GM19395 (cell line): ENCODE results near the gene RPL22.
A peak's percentile ranks its signal among the peaks of the same experiment; 100 is the strongest.

Experiments
- ATAC-seq: cut with Tn5 transposase; IDR thresholded peaks from one replicate; pipeline ENCODE4 v1.9.1; 2021; ENCODE audit warnings: mild to moderate bottlenecking, moderate library complexity; ENCODE audit not compliant: unreplicated experiment

RPL22 gene

DNA sequence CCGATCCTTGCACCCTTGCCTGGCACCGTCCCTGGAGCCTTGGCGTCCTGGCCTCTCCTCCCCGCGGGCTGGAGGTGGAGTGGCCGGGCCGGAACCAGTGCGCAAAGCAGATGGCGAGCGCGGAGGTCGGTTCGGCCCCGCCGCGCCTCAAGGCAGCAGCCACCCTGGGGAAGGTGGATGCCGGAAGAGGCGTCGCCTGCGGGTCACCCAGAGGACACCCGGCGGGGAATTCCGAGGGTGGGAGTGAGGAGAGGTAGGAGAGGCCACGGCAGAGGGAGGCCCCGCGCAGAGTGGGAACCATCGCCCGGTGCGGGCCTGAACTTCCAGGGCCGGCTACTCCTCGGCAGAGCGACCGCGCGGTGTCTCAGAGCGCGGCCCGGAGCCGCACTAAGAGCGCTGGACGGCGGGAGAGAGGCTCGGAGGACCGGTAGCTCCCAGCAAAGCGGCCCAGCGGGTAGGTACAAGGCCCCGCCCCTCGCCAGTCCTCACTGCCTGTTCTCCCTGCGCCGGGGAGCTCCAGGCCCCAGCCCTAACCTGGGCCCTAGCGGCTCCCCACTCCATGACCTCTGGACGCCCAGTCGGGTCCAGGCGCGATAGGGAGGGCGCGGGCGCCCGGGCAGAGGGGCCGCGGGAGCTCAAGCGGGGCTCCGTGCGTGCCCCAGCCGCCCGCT, 6.6 kb upstream of the RPL22 start, which contains the start of gene RNF207:
RNF207 (plus strand) TSS at position 271 of the 671 bp plus-strand sequence. CDS start 417 bp downstream, outside the sequence.
- ATAC-seq, result peak; percentile 57

DNA sequence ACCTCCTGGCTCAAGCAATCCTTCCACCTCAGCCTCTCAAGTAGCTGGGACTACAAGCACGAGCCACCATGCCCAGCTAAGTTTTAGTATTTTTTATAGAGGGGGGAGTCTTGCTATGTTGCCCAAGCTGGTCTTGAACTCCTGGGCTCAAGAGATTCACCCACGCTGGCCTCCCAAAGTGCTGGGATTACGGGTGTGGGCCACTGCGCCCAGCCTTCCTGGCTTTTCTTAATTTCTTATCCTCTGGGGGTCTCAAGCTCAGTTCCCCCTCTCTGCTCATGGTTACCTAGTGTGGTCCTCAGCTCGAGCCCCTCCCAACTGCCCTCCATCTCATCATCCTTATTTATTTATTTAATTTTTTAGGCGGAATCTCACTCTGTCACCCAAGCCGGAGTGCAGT, 2.9 kb upstream of the RPL22 start:
- no peak for ATAC-seq

DNA sequence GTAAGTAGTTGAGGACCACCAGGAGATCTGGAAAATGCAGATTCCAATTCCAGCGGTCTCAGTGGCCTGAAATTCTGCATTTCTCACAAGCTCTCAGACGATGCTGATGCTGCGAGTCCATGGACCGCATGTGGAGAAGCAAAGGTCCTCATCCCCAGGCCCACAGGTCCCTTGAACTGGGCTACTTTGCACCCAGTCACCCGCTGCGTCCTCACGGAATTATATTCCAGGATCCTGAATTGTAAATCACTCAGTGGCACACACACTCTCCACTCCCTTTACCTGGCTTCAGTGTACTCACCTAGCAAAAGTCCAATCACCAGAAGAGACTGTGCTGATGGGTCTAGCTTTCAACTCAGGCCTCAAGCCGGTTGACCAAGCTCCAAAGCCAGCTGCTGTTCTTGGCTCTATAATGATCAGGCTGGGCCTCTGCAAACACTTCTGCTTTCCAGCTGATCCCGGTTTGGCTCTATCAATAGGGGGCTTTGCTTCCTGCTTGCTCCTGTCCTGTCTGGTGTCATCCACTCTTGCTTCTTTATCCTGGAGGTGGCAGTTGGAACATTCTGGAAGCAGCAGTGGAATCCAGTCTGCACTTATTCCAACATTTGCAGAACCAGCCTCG, 904 bp upstream of the RPL22 start:
- no peak for ATAC-seq

DNA sequence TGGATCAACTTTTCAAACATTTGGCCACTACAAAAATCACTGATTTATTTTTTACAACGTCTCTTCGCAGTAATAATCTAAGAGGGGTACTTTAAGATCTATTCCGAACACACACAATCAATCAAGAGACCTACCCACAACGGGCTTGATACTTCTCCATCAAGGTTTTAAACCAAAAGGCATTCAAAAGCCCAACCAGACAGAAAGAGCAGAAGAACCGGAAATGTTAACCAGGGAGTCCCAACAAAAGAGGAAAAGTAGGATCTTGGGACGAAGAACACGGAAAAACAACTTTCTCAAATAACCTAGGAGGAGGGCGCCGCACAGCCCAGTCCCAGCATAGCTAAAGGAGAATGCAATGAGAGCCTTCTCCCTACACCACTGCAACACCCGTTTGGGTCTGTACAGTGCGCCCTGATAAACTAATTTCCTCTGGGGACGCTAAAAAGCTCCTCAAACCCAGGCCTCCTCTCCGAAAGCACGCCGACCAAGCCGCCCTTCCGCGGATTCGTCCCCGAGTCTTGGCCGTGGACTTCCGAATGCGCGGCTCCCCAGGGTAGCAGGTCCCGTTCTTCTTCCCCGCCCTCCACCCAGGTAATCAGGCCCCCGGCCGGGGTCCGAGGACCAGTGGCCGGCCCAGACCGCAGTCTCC, 623 bp downstream of the RPL22 start:
- ATAC-seq, result peak; percentile 21

DNA sequence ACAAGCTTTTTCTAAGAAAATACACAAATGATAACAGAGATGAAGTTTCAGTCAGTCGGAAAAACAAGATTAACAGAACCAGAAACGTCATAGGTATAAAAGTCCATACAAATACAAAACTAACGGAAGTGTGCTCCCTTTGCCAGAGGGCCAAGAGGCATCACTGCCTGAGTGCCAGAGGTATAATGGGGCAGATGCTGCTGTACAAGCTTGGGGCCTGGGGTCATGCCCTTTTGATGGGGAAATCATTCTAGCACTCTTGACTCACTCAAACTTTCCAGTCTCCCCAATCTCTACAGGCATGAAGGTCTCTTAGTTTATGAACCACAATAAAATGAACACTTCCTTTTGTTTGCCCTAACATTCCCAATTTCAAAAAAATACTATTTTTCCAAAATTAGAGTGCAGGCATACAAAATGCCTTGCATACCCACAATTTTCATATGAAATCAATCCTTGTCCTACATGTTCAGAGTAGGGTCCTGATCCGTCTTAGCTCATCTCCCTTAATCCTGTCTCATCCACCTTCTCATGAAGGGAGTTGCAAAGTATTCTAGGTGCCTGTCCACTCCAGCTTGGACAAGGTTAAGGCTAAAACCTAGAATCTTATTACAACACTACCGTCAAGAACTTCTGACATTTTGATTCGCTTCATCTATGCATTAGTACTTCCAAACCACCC, 1.5 kb downstream of the RPL22 start:
- ATAC-seq, result no peak

DNA sequence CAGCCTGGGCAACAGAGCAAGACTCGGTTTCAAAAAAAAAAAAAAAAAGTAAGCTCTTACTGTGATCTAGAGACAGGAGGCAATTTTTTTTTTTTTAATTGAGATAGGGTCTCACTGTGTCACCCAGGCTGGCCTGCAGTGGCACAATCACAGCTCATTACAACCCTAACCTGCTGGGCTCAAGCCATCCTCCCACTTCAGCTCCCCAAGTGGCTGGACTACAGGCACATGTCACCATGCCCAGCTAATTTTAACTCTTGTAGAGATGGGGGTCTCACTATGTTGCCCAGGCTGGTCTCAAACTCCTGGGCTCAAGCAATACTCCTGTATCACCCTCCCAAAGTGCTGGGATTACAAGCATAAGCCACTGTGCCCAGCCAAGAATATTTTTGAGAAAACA, 7.4 kb downstream of the RPL22 start:
- ATAC-seq, result no peak

DNA sequence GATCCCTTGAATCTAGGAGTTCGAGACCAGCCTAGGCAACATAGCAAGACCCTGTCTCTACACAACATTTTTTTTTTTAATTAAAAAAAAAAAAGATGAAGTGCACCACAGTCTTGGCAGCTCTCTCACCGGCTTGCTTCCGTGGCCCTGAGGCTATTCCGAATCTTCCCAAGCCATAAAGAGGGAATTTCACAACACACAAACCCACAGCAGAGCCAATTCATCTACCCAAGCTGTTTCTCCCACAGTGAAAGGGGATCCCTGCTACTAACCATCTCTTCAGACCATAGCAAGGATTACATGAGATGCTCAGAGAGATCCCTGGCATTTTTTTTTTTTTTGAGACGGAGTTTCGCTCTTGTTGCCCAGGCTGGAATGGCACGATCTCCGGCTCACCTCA, 10.9 kb downstream of the RPL22 start:
- no peak for ATAC-seq

DNA sequence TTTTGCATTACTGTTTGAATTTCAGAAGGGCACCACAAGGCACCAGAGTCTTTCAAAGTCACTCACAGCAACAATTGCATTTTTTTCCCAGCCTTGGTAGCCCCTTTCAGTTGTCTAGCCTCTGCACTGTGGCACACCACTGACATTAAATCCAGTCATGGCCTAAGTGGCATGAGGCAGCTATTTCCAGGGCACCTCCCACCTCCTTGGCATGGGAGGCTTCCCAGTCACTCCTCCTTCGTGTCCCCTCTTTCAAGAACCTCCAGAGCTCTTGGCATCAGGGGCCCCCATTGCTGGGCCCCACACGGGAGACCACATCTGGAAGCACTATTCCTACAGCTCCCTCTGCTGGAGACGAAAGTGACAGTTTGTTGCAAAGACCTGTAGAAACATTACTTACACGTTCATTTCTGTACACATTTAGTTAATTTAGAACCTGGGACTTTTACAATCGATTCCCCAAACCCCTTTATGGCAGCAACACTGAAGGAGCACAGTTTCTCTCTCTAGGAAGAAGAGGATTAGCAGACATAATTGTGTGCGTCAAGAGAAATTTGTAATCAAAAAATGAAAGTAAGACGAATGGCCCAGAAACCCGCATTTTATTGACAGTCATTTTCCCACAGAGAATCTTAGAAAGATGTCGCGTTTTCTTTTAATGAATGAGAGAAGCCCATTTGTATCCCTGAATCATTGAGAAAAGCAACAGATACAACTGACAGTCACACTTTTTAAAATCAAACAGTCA, 13.6 kb downstream of the RPL22 start:
- ATAC-seq, result no peak

DNA sequence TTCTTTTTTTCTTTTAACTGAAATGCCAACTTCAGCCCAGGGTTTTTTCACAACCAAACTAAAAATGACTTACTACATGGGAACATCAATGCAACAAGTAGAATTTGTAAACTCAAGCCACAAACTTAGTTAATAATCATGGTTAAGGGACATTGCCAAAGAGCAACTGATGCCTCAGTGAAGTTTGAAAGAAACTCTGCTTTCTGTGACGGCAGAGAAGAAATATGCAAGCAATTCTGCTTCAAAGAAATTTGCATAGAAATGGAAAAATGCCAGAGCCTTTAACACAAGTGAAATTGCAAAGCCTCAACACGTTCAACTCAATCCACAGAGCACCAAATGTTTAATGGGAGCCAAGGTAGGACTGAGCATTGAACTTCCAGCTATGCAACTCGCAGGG, 14.2 kb downstream of the RPL22 start:
- no peak for ATAC-seq

DNA sequence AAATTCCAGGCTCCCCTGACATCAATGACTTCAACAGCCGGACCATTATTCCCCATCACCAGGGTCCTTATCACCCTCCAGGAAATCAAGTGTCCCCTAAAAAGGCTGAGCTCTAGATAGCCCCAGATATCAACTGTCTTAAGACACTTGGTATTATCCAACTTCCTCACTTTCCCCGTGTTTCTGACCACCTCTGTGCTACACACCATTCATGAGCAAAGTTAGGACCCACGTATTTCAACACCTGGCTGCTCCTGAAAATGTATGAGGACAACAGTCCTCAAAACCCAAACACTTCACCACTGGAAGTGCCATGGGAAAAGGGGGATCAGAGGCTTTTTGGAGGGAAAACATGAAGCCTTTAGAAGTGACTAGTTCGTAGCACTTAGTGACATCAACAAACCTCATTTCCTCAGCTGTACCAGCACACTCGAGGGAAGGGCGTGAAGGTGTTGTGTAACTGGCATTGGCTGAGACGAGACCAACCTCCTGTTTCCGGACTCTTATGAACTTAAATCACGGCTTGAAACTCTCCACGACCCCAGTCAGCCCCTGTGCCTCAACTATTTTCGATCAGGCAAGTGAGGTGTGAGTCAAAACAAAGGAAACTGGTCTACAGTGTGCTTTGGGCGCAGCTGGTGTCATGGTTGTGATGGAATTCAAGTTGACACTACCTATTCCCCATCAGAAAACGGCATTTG, 15.2 kb downstream of the RPL22 start:
- no peak for ATAC-seq

DNA sequence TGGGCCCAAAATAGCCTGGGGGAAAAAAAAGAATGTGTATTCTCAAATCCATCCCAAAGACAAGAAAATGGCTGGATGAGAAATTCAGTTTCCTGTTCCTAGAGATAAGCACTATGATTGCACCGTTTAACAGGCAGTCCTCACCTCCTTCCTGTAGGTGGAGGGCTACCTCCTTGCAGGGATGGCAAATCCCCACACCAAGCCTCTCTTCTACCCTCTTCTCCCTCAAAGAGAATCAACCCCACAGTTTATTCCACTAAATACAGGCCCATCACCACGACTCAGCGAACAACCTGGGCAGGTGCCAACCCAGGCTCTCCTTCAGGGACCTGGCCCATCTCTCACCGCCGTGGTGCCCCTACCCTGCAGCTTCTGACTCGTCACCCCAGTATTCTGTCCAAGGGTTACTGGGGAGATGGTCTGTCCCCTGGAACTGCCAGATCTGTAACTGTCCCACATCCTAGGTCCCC, 15.8 kb downstream of the RPL22 start:
- no peak for ATAC-seq

DNA sequence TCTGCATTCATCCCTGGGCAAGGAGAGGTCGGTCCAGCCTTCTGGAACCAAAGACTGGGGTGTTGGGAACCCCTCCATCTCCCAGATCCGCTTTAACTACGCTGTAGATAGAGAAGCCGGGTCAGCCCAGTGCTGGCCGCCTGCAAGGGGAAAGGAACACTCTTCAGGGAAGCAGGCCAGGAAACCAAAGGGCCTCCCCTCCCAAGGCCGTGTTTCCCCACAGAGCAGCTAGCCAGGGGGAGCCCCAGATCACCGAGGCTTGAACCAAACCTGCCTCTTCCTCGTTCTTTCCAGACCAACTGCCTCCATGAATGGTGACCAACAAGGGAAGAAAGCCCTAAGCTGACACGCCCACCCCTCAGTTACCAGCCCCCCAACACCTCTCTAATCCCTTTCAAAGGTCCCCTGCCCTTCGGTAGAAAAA, 18.0 kb downstream of the RPL22 start:
- ATAC-seq, result no peak

DNA sequence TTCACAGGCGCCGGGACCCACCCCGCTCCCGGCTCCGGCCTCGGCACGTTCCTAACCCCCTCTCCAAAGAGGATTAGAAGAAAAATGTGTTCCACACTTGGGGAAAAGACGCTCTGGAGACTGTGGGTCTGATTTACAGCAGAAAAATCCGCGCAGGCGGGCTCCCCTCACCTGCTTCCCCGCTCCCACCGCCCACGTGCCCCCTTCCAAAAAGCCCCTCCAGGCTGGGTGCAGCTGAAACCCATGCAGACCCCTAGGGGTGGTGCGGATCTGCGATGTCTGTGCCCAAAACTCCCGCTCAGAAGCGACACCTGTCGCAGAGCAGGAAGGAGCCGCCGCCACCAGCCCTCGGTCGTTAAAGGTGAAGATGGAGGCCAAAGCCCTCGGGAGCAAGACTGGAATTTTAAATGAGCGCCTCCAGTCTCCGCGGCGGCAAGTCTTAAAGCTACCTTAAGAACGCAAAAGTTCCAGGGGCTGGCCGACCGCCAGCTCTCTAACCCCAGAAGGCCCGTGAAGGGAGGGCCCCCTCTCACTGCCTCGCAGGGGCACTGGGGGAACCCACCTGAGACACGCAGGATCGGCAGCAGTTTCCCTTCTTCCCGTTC, 18.6 kb downstream of the RPL22 start:
- ATAC-seq, result no peak

DNA sequence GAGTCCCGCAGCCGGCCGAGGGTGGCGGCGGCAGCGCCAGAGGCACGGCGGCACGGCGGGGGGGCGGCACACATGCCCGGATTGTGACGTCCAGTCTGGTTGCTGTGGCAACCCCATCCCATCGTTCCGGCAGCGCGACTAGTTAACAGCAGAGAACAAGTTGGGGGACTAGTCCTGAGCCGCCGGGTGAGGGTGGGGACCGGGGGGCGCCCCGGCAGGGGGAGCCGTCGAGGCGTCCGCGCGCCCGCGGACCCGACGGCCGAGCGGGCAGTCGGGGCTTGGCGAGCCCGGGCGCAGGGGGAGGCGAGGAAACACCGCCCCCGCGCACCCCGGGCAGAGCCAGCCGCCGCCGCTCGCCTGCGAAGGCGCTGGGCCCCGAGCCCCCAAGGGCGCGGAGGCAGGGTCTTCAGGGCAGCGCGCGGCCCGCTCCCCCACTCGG, 19.1 kb downstream of the RPL22 start, which contains the start of gene CHD5:
CHD5 (minus strand) TSS at position 54 of the 439 bp plus-strand sequence. CDS start 298 bp downstream, outside the sequence.
- ATAC-seq, result no peak

DNA sequence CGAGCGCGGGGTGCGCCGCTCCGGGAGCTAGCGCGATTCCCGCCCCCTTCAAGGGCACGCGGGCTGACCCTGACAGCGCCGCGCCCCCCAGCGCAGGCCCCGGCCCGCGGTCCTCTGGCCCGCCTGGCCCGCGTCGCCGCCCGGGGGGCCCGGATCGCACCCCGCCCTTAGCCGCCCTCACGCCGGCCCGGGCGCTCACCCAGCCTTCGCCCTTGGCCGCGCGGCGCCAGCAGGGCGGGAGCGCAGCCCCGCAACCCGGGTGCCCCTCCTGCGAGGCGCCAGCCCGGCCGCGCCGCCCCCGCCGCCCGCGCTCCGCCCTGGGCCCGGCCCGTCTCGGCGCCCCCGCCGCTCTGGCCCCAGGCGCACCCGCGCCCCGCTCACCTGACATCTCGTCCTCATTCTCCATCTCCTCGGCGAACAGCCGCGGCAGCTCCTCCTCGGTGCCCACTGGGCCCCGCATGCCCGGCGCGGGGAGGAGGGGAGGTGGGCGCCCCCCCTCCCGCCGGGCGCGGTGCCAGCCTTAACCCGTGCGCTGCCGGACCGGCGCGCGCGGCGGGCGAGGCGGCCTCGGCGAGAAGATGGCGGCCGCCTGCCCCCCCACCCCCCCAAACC, 19.7 kb downstream of the RPL22 start:
- no peak for ATAC-seq

DNA sequence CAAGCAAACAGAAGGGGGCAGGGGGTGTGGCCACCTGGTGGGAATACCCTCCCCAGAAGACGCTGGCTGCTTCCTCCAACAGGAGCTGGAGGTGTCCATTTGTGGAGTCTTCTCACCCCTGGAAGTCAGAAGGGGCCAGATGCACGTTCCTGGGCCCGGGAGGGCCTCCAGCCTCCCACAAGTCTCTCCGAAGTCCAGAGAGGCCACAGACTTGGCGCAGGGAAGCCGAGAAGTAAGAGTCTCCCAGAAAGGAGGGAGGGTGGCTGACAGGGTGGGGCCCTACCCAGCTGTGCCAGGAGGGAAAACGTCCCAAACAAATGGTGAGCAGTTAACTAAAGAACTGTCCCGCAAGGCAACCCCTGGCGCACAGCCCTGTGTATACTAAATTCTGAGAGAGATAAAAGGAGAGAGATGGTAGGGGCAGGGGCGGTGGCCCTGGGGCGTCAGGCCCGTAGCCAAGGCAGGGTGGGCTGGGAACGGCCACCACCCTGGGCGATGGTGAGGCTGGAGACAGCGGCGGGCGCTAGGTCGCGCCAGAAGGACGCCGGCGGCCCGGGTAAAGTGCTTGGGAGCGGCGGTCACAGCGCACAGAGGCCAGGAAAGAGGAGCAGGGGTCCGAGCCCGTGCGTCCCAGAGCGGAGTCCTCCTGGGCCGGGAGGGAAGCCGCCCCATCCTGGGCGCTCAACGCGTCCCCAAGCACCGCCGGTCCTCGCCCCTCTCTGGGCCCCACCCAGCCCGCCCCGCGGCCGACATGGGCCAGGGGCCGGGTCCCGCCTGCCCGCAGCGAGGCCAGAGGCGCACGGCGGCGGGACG, 20.4 kb downstream of the RPL22 start:
- no peak for ATAC-seq

DNA sequence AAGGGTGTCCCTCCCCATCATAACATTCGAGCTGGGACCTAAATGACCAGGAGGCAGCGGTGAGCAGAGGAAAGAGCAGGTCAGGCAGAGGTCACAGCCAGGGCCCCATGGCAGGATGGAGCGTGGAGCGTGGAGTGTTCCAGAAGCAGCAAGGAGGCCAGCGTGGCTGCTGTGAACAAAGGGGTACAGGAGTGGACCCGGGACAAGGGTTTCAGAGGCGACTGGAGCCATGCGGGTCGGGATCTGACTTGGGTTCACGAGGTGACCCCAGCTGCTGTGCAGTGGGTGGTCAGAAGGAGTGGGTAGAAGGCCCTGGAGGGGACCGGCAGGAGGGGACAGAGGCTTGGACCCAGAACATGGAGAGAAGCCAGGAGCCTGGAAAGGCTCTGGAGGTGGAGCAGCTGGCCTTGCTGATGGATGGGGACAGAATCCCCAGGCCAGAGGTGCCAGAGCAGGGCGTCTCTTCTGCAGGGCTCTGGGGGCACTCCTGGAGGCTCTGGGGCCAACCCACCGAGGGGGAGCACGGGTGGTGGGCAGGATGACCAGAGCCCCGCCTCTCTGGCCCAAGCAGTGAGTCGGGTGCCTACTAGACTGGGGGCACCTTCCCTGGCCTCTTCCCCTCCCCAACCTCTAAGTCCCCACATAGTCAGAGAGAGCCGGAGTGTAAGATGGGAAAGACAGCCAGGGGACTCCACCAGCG, 21.6 kb downstream of the RPL22 start:
- ATAC-seq, result no peak

DNA sequence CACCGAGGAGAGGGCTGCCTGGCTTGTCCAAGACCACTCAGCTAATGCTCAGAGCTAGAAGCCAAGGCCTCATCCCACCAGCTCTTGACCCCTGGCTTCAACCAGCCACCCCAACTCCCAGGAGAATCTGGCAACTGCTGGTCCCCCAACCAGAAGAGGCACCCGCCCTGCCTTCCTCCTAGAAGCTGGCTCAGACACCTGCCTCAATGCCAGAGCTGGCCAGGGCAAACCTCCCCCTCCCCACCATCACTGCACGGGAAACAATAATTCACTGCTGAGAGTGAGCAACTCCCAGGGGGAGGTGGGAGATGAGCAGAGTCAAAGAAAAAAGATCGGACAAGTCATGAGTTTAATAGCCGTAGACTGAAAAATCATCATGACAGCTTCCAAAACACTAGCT, 22.6 kb downstream of the RPL22 start:
- no peak for ATAC-seq
